ENCODE results near the gene SIRT3. TPM values are rescaled to one million over a fixed set of nuclear protein-coding genes. Genes with fewer than 3 reads are reported as not detected.

SIRT3 gene
- total RNA-seq, 1 donor from 2014 or later: 33.7 TPM

GRCh38 chr11:267491-267994, 31.4 kb upstream of the SIRT3 start:
- Mint-ChIP-seq H3K9me3 (no peaks in the 10 kb centered on the region), H3K27ac (no peak overlapping the region), H3K27me3 (peaks cover 16% of the 10 kb centered on the region), H3K4me1 (ENCODE audit: unreplicated experiment) (peaks cover 9% of the 10 kb centered on the region), H3K4me3 (no peak overlapping the region), H3K36me3 (no peaks in the 10 kb centered on the region)
- DNase-seq (ENCODE audit: extremely low spot score, unreplicated experiment): no peak
- TF ChIP-seq CTCF (conservative IDR thresholded peaks at IDR 0.05): no peak

- H3K27me3 Mint-ChIP-seq: peaks cover 16% of the 10 kb centered on the region
- no peak for TF ChIP-seq CTCF (conservative IDR thresholded peaks at IDR 0.05)
- no peak overlapping the region for H3K4me3 Mint-ChIP-seq
- H3K9me3 Mint-ChIP-seq: peaks cover 4% of the 10 kb centered on the region
- no peaks in the 10 kb centered on the region for H3K36me3 Mint-ChIP-seq
- H3K4me1 Mint-ChIP-seq (ENCODE audit: unreplicated experiment): peaks cover 9% of the 10 kb centered on the region
- H3K27ac Mint-ChIP-seq: no peak overlapping the region
- no peak for DNase-seq (ENCODE audit: extremely low spot score, unreplicated experiment)
Measured at GRCh38 chr11:266676-267439, 30.7 kb upstream of the SIRT3 start.

- no peak for TF ChIP-seq CTCF (conservative IDR thresholded peaks at IDR 0.05)
- Mint-ChIP-seq H3K4me3 (no peak overlapping the region), H3K27me3 (no peaks in the 10 kb centered on the region), H3K36me3 (no peaks in the 10 kb centered on the region), H3K4me1 (ENCODE audit: unreplicated experiment) (no peaks in the 10 kb centered on the region), H3K27ac (no peak overlapping the region), H3K9me3 (peaks cover 4% of the 10 kb centered on the region)
- no peak for DNase-seq (ENCODE audit: extremely low spot score, unreplicated experiment)
Measured at GRCh38 chr11:261624-262023, 25.5 kb upstream of the SIRT3 start.

GRCh38 chr11:259413-259812, 23.3 kb upstream of the SIRT3 start:
- no peak overlapping the region for H3K27ac Mint-ChIP-seq
- no peaks in the 10 kb centered on the region for H3K4me1 Mint-ChIP-seq (ENCODE audit: unreplicated experiment)
- H3K4me3 Mint-ChIP-seq: no peak overlapping the region
- no peaks in the 10 kb centered on the region for H3K36me3 Mint-ChIP-seq
- H3K27me3 Mint-ChIP-seq: no peaks in the 10 kb centered on the region
- H3K9me3 Mint-ChIP-seq: peaks cover 4% of the 10 kb centered on the region
- no peak for DNase-seq (ENCODE audit: extremely low spot score, unreplicated experiment)
- TF ChIP-seq CTCF (conservative IDR thresholded peaks at IDR 0.05): no peak

GRCh38 chr11:257766-258493, 21.8 kb upstream of the SIRT3 start:
- H3K4me3 Mint-ChIP-seq: no peak overlapping the region
- DNase-seq (ENCODE audit: extremely low spot score, unreplicated experiment): no peak
- H3K36me3 Mint-ChIP-seq: no peaks in the 10 kb centered on the region
- H3K4me1 Mint-ChIP-seq (ENCODE audit: unreplicated experiment): no peaks in the 10 kb centered on the region
- H3K27ac Mint-ChIP-seq: peak overlapping the region; percentile 41
- H3K9me3 Mint-ChIP-seq: peaks cover 4% of the 10 kb centered on the region
- no peak for TF ChIP-seq CTCF (conservative IDR thresholded peaks at IDR 0.05)
- H3K27me3 Mint-ChIP-seq: no peaks in the 10 kb centered on the region
